ENCODE measurements around the gene BLOC1S3.

Gene BLOC1S3

GRCh38 chr19:45178262-45179071 lies at the start of gene BLOC1S3:
TSS of gene BLOC1S3 (plus strand) at chr19:45178784. CDS start at chr19:45179297, 513 bp downstream.
- peak; percentile 100 for DNase-seq

GRCh38 chr19:45128806-45129205 lies 49.8 kb upstream of the BLOC1S3 start:
- DNase-seq: no peak

- DNase-seq: no peak
Measured at GRCh38 chr19:45130236-45130635, 48.3 kb upstream of the BLOC1S3 start.

DNA sequence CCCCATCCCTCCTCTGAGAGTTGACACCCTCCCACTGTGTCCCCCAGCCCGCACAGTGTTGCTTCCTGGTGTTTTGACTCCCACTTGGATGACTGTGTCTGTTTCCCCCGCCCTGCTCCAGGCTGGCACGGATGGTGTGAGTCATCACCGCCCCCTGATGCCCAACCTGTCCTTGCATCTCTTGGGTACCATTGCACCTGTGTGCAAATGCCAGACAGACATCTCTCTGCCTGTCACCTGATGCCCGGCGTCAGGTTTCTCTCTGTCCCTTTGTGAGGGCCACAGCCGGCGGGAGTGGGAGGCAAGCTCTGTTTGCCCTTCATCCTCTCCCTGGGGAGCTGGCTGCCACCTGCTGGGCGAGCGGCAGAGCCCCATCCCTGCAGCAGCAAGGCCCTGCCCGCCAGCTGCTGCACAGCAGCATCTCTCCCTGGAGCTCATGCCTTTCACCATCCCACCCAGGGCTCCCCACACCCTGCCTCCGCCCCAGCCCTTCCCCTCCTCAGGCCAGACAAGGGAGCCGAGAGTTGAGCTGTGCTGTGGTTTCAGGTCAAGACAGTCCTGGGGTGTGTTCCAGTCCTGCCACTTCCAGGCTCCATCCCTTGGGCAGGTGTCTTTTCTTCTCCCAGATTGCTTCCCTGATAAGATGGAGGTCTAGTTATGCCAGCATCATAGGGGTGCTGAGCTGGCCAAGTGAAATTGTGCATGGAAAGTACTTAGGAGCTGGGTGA lies 47.5 kb upstream of the BLOC1S3 start:
- DNase-seq: peak; percentile 31

- DNase-seq: no peak
Measured at GRCh38 chr19:45133661-45134060, 44.9 kb upstream of the BLOC1S3 start.

- no peak for DNase-seq
Measured at GRCh38 chr19:45135176-45135885, 43.3 kb upstream of the BLOC1S3 start.

DNA sequence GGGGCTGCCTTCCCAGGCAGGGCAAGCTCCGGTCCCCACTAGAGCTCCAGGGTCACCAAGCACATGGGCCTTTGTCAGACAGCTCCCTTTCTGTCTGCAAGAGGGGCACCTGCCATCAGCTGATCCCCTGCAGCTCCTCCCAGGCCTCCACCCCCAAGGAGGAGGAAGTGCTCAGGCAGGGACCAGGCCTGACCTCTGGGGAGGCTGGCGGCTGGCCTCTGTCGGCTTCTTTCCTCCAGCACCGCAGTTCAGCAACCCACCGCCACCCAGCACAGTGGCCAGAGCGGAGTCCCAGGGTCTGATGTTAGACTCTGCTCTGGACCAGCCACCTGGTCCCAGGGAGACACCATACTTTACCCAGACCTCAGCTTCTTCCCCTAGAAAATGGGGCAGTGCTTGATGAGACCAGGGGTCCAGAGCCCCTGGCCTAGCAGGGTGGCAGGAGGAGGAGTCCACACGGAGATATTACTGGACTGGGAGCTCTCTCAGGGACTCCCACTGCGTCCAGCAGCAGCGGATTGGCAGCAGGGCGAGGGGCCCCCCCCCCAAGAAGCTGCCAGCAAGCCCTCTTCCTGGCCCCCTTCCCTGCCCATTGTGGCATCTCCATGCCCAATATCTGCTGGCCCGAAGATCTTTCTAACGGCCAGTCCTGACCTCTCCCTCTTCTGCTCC lies 41.9 kb upstream of the BLOC1S3 start:
- no peak for DNase-seq

- no peak for DNase-seq
Measured at GRCh38 chr19:45137179-45137761, 41.3 kb upstream of the BLOC1S3 start.

DNA sequence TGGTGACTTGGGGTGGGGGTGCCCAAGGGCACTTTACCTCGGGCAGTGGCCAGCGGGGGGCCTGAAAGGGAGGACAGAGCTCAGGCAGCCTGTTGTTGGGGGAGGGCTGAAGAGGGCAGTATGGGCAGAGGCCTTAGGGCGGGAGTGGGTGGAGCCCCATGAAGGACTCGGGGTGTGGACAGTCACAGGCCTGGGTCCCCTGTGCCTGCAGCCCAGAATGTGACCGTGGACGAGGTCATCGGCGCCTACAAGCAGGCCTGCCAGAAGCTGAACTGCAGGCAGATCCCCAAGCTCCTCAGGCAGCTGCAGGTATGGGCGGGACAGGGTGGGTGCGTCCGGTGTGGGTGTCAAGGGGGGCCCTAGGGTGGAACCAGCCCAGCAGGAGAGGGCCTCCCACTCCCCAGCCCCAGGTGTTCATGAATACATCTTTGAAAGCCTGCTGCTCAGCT lies 40.3 kb upstream of the BLOC1S3 start:
- no peak for DNase-seq

- DNase-seq: no peak
Measured at GRCh38 chr19:45139286-45140143, 39.1 kb upstream of the BLOC1S3 start.

GRCh38 chr19:45140144-45140503 lies 38.5 kb upstream of the BLOC1S3 start:
- DNase-seq: no peak

DNA sequence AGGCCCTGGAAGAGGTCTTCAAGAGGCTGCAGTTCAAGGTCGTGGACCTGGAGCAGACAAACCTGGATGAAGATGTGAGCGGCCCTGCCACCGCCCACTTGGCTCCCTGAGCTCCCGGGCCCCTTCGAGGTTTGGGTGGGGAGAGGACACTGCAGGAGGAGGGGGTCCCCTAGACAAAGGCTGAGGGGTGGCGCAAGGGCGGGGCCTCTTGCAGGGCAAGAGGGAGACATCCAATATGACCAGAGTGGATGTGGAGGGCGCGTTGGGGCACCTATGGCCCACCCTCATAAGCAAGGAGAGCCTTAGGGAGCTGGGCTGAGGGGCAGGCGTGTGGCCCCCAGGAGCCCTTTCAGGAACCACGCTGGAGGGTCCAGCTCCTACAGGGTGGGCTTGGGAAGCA lies 38.1 kb upstream of the BLOC1S3 start:
- DNase-seq: no peak

DNA sequence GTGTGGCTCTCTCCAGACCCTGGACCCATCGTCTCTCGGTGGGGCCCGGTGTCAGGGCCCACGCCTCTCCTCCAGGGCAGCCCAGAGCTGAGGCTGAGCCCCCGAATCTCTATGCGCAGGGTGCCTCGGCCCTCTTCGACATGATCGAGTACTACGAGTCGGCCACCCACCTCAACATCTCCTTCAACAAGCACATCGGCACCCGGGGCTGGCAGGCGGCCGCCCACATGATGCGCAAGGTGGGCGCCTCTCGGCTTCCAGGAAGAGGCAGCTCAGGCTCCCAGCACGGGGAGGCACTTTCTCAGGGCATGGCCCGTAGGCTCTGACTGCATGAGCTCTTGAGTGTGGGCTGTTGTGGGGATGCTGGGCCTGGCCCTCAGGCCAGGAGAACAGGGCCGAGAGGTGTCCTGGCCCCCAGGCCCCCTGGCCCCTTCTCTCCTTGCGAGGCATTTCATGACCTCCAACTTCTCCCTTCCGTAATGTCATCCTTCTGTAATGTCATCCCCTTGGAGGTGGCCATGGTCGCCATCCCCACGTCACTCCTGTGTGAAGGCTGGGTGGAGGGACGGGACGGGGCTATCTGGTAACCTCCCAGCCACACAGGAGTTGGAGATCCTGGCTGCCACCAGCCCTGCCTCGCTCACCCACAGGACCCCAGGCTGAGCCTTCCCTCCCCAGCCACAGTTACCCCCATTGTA lies 37.2 kb upstream of the BLOC1S3 start:
- DNase-seq: no peak

GRCh38 chr19:45142016-45142725 lies 36.4 kb upstream of the BLOC1S3 start:
- no peak for DNase-seq

DNA sequence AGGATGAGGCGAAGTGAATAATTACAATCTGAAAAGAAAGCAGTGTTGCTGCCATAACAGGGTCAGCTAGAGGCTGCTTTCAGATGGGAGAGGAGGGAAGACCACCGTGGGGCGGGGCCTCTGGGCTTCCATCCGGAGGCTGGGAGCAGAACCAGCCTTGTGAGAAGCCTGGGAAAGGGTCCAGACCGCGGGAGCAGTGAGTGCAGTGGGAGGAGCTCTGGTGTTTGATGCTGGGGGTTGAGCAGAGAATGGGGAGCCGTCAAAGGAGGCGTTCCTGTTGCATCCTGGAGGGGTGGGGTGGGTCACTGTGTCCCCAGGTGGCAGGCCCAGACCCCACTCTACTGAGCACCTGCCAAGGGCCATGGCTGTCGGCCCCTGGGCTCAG lies 35.9 kb upstream of the BLOC1S3 start:
- no peak for DNase-seq

- DNase-seq: no peak
Measured at GRCh38 chr19:45144431-45145269, 33.9 kb upstream of the BLOC1S3 start.

GRCh38 chr19:45145270-45146189 lies 33.1 kb upstream of the BLOC1S3 start:
- no peak for DNase-seq

GRCh38 chr19:45146251-45146650 lies 32.3 kb upstream of the BLOC1S3 start:
- DNase-seq: no peak

Measured in NCI-H1694 treated with DMSO at 0.1 percent for 48 hours (cell line).